ENCODE measurements around the gene SRPK1.

GRCh38 chr6:35824552-35825192 lies 96.2 kb downstream of the SRPK1 start:
- TF ChIP-seq CTCF (IDR thresholded peaks at IDR 0.05; ENCODE audit: low read length) (no peak), EZH2 (IDR thresholded peaks at IDR 0.05; ENCODE audit: borderline replicate concordance, low read length) (no peak)
